HG03378 (cell line): ENCODE results near the gene ALPG.

ENCODE experiments used
- ATAC-seq: cut with Tn5 transposase; IDR thresholded peaks from one replicate; pipeline ENCODE4 v1.9.1; 2021; ENCODE audit warnings: mild to moderate bottlenecking, moderate library complexity; ENCODE audit not compliant: unreplicated experiment

Gene ALPG

GRCh38 chr2:232456296-232457120, 49.9 kb downstream of the ALPG start:
- no peak for ATAC-seq

- no peak for ATAC-seq
Measured at GRCh38 chr2:232457121-232458011, 50.7 kb downstream of the ALPG start.

- no peak for ATAC-seq
Measured at GRCh38 chr2:232458051-232458660, 51.5 kb downstream of the ALPG start.

- no peak for ATAC-seq
Measured at GRCh38 chr2:232458661-232459418, 52.2 kb downstream of the ALPG start.

GRCh38 chr2:232459419-232460035, 52.9 kb downstream of the ALPG start:
- no peak for ATAC-seq

- ATAC-seq, result no peak
Measured at GRCh38 chr2:232460171-232460570, 53.5 kb downstream of the ALPG start.
